Coronary artery (tissue), 2 donors: ENCODE data around the gene ZNF771.
A peak's percentile ranks its signal among the peaks of the same experiment; 100 is the strongest.

Experiments used
- DNase-seq: peaks from one replicate; pipeline ENCODE4 v3.0.0-alpha.2; 2017; ENCODE audit warnings: low spot score
- H3K27ac ChIP-seq, 2 donors: fragments of 200-600 bp; sonication (generic); one replicate each; pipeline ENCODE4 v1.5.1; 2016 to 2019
- H3K4me3 ChIP-seq: fragments of 200-600 bp; sonication (generic); 2 replicates; pipeline ENCODE4 v1.5.1; 2016; ENCODE audit warnings: mild to moderate bottlenecking, moderate library complexity
- CTCF ChIP-seq: fragments of 200-600 bp; sonication (generic); IDR thresholded peaks from one replicate; pipeline ENCODE4 v1.5.1; 2019; ENCODE audit warnings: antibody characterized with exemption

ZNF771 gene

GRCh38 chr16:30380072-30380802 lies 27.2 kb upstream of the ZNF771 start:
- no peak for DNase-seq
- Histone ChIP-seq H3K27ac (no peak overlapping the region), H3K4me3 (no peak overlapping the region)
- no peak for TF ChIP-seq CTCF

- Histone ChIP-seq H3K27ac (no peak overlapping the region), H3K4me3 (no peak overlapping the region)
- TF ChIP-seq CTCF = no peak
- no peak for DNase-seq
These were observed 26.6 kb upstream of the ZNF771 start for GRCh38 chr16:30380803-30381208.

- no peak overlapping the region for H3K4me3 ChIP-seq
- TF ChIP-seq CTCF = no peak
- no peak overlapping the region for H3K27ac ChIP-seq
- DNase-seq = no peak
These were observed 25.9 kb upstream of the ZNF771 start for GRCh38 chr16:30381291-30382041.

- no peak for DNase-seq
- no peak within 1 kb of the TSS for H3K27ac ChIP-seq
- no peak for TF ChIP-seq CTCF
- no peak within 1 kb of the TSS for H3K4me3 ChIP-seq
These were observed 25.1 kb upstream of the ZNF771 start, which contains the start of gene SEPTIN1 for GRCh38 chr16:30382111-30382881. Gene SEPTIN1 (minus strand): TSS chr16:30382561. CDS start chr16:30382542, 19 bp downstream.

GRCh38 chr16:30383521-30383920 lies 23.9 kb upstream of the ZNF771 start:
- no peak overlapping the region for H3K4me3 ChIP-seq
- H3K27ac ChIP-seq = no peak overlapping the region
- DNase-seq = no peak
- no peak for TF ChIP-seq CTCF

- TF ChIP-seq CTCF = no peak
- Histone ChIP-seq H3K4me3 (peak overlapping the region; percentile 93), H3K27ac (peak overlapping the region; percentile 70 to 92)
- DNase-seq = no peak
These were observed 12.7 kb upstream of the ZNF771 start for GRCh38 chr16:30394592-30395154.
